ENCODE results near the gene CENPN. TPM values are rescaled to one million over a fixed set of nuclear protein-coding genes. Genes with fewer than 3 reads are reported as not detected.
A peak's percentile ranks its signal among the peaks of the same experiment; 100 is the strongest.

The CENPN gene
- total and polyA plus RNA-seq, 10 of the 15 experiments (the other 5 are each of a cell fraction or from before 2014, with no cell fraction given), result 39.8 to 143 (median 66.8) TPM

- 0 out of 2 replicates have a peak, but pooled peaks have one; percentile 41 for TF ChIP-seq ELK1 (IDR thresholded peaks at IDR 0.05; ENCODE audit: low read depth, low read length)
- peak; percentile 64; the same call in 1 of the 2 replicates for TF ChIP-seq IRF3 (IDR thresholded peaks at IDR 0.05)
- TF ChIP-seq IRF5 (IDR thresholded peaks at IDR 0.05; ENCODE audit: borderline replicate concordance), result no peak
- peak; percentile 99 for TF ChIP-seq NKRF (conservative IDR thresholded peaks at IDR 0.05)
- TF ChIP-seq HSF1 (IDR thresholded peaks at IDR 0.05; ENCODE audit: low read depth, low read length), result no peak
- TF ChIP-seq CBX3 (IDR thresholded peaks at IDR 0.05; ENCODE audit: borderline replicate concordance, low read depth), result no peak
- TF ChIP-seq USF2 (IDR thresholded peaks at IDR 0.05; ENCODE audit: borderline replicate concordance, low read depth, low read length), result peak; percentile 88
- peak; percentile 99 for TF ChIP-seq NBN (IDR thresholded peaks at IDR 0.05)
- no peak for TF ChIP-seq SUZ12 (IDR thresholded peaks at IDR 0.05; ENCODE audit: unreplicated experiment)
- TF ChIP-seq RELA (IDR thresholded peaks at IDR 0.05; ENCODE audit: borderline replicate concordance, partially characterized antibody), result peak; percentile 95
- peak; percentile 91 for TF ChIP-seq POLR2AphosphoS5 (IDR thresholded peaks at IDR 0.05; ENCODE audit: low read length)
- no peak for TF ChIP-seq SMC3 (IDR thresholded peaks at IDR 0.05; ENCODE audit: borderline replicate concordance, low read length)
- peak; percentile 93 for TF ChIP-seq ZNF384 (IDR thresholded peaks at IDR 0.05; ENCODE audit: borderline replicate concordance, low read depth, low read length)
- no peak for TF ChIP-seq RAD21 (IDR thresholded peaks at IDR 0.05; ENCODE audit: insufficient read depth, low read depth, low read length)
- TF ChIP-seq ZNF274 (IDR thresholded peaks at IDR 0.05; ENCODE audit: insufficient read depth, insufficient read length), result no peak
- no peak for TF ChIP-seq CBFB (IDR thresholded peaks at IDR 0.05; ENCODE audit: low read depth)
- no peak; the same call in 1 of the 2 replicates for TF ChIP-seq SMARCA5 (IDR thresholded peaks at IDR 0.05)
- TF ChIP-seq SIX5 (IDR thresholded peaks at IDR 0.05; ENCODE audit: low read depth, low read length, severe bottlenecking), result peak; percentile 37
- peak; percentile 54 for TF ChIP-seq LARP7 (IDR thresholded peaks at IDR 0.05)
Measured at GRCh38 chr16:81006813-81007695, at the start of gene CENPN, which contains the start of gene CMC2 (continued).

Data from GM12878 (cell line).